B cell (primary cell): Measurements from ENCODE around the gene PARD3. TPM values are rescaled to one million over a fixed set of nuclear protein-coding genes. Genes with fewer than 3 reads are reported as not detected.

ENCODE experiments used
- ATAC-seq: fragments of 200-7000 bp; cut with Tn5 transposase; one replicate; pipeline ENCODE4 v1.10.0; 2021; ENCODE audit warnings: low read depth, mild to moderate bottlenecking, moderate number of reproducible peaks, moderate library complexity
- CTCF ChIA-PET: fragments of 350-600 bp; sonication (Branson Sonifier 250); formaldehyde crosslinking; loops from one replicate; lab custom pipeline; 2021; ENCODE audit warnings: antibody characterized with exemption, inconsistent platforms; lab: Charles Lee
- POLR2A ChIA-PET: fragments of 350-600 bp; sonication (Branson Sonifier 250); formaldehyde crosslinking; loops from one replicate; lab custom pipeline; 2021; ENCODE audit warnings: antibody characterized with exemption; lab: Charles Lee
- DNase-seq: peaks from one replicate; pipeline ENCODE4 v3.0.0; 2013
- H2AFZ ChIP-seq: 2 replicates; pipeline ENCODE4 v1.6.1; 2012; ENCODE audit warnings: mild to moderate bottlenecking, low read depth, low read length; ENCODE audit not compliant: insufficient read depth, poor library complexity, severe bottlenecking
- H3K27ac ChIP-seq, 2 donors: 1 replicate in 1 of 2; 2 replicates in 1 of 2; pipeline ENCODE4 v1.5.1; 2012 to 2013; ENCODE audit warnings: low read length in 2 of 2, mild to moderate bottlenecking in 2 of 2, moderate library complexity in 1 of 2
- H3K27me3 ChIP-seq, 4 experiments: fragments of 200-600 bp in 1 of 4; sonication (generic) in 1 of 4; replicated peaks in 1 of 4; 1 replicate in 2 of 4; 2 replicates in 2 of 4; pipeline versions ENCODE4 v1.6.1 to v1.7.0; 2013 to 2016; ENCODE audit warnings: low read length in 3 of 4, mild to moderate bottlenecking in 2 of 4, mixed read lengths in 1 of 4, moderate library complexity in 1 of 4; ENCODE audit not compliant: insufficient read depth in 4 of 4, control insufficient read depth in 3 of 4; ENCODE audit errors: control extremely low read depth in 1 of 4
- H3K36me3 ChIP-seq, 2 experiments: replicated peaks in 1 of 2; 1 replicate in 1 of 2; 2 replicates in 1 of 2; pipeline versions ENCODE4 v1.6.1 to v1.7.1; 2013; ENCODE audit warnings: low read length in 1 of 2; ENCODE audit not compliant: insufficient read depth in 2 of 2, control insufficient read depth in 1 of 2; ENCODE audit errors: control extremely low read depth in 1 of 2, extremely low read depth in 1 of 2
- H3K4me1 ChIP-seq, 2 donors: fragments of 200-600 bp in 1 of 2; sonication (generic) in 1 of 2; 1 replicate in 1 of 2; 2 replicates in 1 of 2; pipeline versions ENCODE4 v1.5.1 to v1.6.1; 2013 to 2017; ENCODE audit warnings: low read length in 2 of 2; ENCODE audit not compliant: control insufficient read depth in 2 of 2, insufficient read depth in 2 of 2
- H3K4me2 ChIP-seq: replicated peaks from 2 replicates; pipeline ENCODE3; 2012; ENCODE audit warnings: mild to moderate bottlenecking, low read depth, low read length; ENCODE audit not compliant: poor library complexity, severe bottlenecking
- H3K4me3 ChIP-seq, 5 experiments: fragments of 200-600 bp in 1 of 5; sonication (generic) in 1 of 5; 1 replicate in 3 of 5; 2 replicates in 2 of 5; pipeline versions ENCODE4 v1.5.1 to v1.7.0; 2011 to 2016; ENCODE audit warnings: low read length in 4 of 5, mild to moderate bottlenecking in 4 of 5, low read depth in 2 of 5, control low read depth in 1 of 5, moderate library complexity in 1 of 5; ENCODE audit not compliant: insufficient read depth in 1 of 5; ENCODE audit errors: control extremely low read depth in 1 of 5, extremely low read depth in 1 of 5
- H3K79me2 ChIP-seq: fragments of 200-600 bp; sonication (generic); one replicate; pipeline ENCODE4 v1.6.0; 2016; ENCODE audit warnings: low read length; ENCODE audit not compliant: control insufficient read depth, insufficient read depth
- H3K9ac ChIP-seq: fragments of 200-600 bp; sonication (generic); 2 replicates; pipeline ENCODE4 v1.6.1; 2017; ENCODE audit warnings: mild to moderate bottlenecking, low read length, moderate library complexity
- H3K9me3 ChIP-seq, 3 donors: one replicate each; pipeline versions ENCODE4 v1.6.1 to v1.7.1; 2013; ENCODE audit warnings: low read length in 2 of 3; ENCODE audit not compliant: control insufficient read depth in 2 of 3, insufficient read depth in 1 of 3; ENCODE audit errors: control extremely low read depth in 1 of 3
- H4K20me1 ChIP-seq: 2 replicates; pipeline ENCODE4 v1.6.0; 2012; ENCODE audit warnings: mild to moderate bottlenecking, low read length; ENCODE audit not compliant: insufficient read depth, control insufficient read depth, poor library complexity, severe bottlenecking
- H3K27ac Mint-ChIP-seq: one replicate; pipeline ENCODE4 v1.8.0; 2021; ENCODE audit warnings: mixed read lengths
- H3K27me3 Mint-ChIP-seq: one replicate; pipeline ENCODE4 v1.8.0; 2021; ENCODE audit warnings: mixed read lengths
- H3K4me1 Mint-ChIP-seq: one replicate; pipeline ENCODE4 v1.8.0; 2021; ENCODE audit warnings: mixed read lengths
- H3K4me3 Mint-ChIP-seq: one replicate; pipeline ENCODE4 v1.8.0; 2021; ENCODE audit warnings: mixed read lengths
- H3K9me3 Mint-ChIP-seq: one replicate; pipeline ENCODE4 v1.8.0; 2022; ENCODE audit warnings: mixed read lengths; ENCODE audit not compliant: insufficient read depth
- EZH2 ChIP-seq: IDR thresholded peaks from 2 replicates; pipeline ENCODE4 v1.6.1; 2012; ENCODE audit warnings: borderline replicate concordance, low read depth, mild to moderate bottlenecking, moderate library complexity, low read length; ENCODE audit not compliant: insufficient read depth, poor library complexity, severe bottlenecking
- WGBS: methylation state at CpG from one replicate; pipeline ENCODE4 v1.1.5; 2013; ENCODE audit warnings: missing lambda C conversion rate; ENCODE audit not compliant: insufficient coverage; 5-methylcytosine and 5-hydroxymethylcytosine counted together
- intact Hi-C: fragments of 100-400 bp; cut with micrococcal nuclease; formaldehyde crosslinking; loops from one replicate; pipeline ENCODE4 v1.10.0; 2022
- polyA plus RNA-seq: library from polyadenylated mRNA; depleted of rRNA; stranded (reverse); fragments of >200 nt; gene quantifications from 2 replicates; pipeline ENCODE4 v1.2.3, GENCODE V29; 2012
- total RNA-seq, 2 donors: library from RNA; stranded (reverse); fragments of 120-200 nt in 1 of 2; gene quantifications; 1 replicate in 1 of 2; 2 replicates in 1 of 2; pipeline versions ENCODE4 v1.2.3 to v1.2.4, GENCODE V29; 2013 to 2022
- TF ChIP-seq, protein P1 (sequence below): fragments of 200-600 bp; IDR thresholded peaks from one replicate; pipeline ENCODE4 v1.8.0; 2022; ENCODE audit warnings: antibody characterized with exemption, mild to moderate bottlenecking

PARD3 gene
- total and polyA plus RNA-seq, 2 donors (not counting 1 experiment from before 2014, with no cell fraction given), result not detected

- no peak overlapping the region for H3K4me3 Mint-ChIP-seq
- Histone ChIP-seq H3K4me1 (no peaks in the 10 kb centered on the region), H3K9ac (no peak overlapping the region), H3K27ac (no peak overlapping the region), H4K20me1 (no peaks in the 10 kb centered on the region), H3K4me2 (no peak overlapping the region), H3K36me3 (no peaks in the 10 kb centered on the region), H3K79me2 (no peaks in the 10 kb centered on the region), H3K4me3 (no peak overlapping the region), H3K9me3 (peaks cover 0 to 4% (median 0%) of the 10 kb centered on the region in 3 donors), H2AFZ (no peak overlapping the region), H3K27me3 (peaks cover 0 to 2% (median 0%) of the 10 kb centered on the region in 4 experiments)
- H3K9me3 Mint-ChIP-seq, result no peaks in the 10 kb centered on the region
- no peaks in the 10 kb centered on the region for H3K4me1 Mint-ChIP-seq
- WGBS, result 75% methylated on average over 7 of the region's 12 CpGs
- intact Hi-C loops, result no loop called here
- peaks cover 3% of the 10 kb centered on the region for H3K27me3 Mint-ChIP-seq
- ChIA-PET POLR2A (no interaction called here), CTCF (no interaction called here)
- no peak for ATAC-seq
- H3K27ac Mint-ChIP-seq, result no peak overlapping the region
- no peak for DNase-seq
- TF ChIP-seq, protein P1, sequence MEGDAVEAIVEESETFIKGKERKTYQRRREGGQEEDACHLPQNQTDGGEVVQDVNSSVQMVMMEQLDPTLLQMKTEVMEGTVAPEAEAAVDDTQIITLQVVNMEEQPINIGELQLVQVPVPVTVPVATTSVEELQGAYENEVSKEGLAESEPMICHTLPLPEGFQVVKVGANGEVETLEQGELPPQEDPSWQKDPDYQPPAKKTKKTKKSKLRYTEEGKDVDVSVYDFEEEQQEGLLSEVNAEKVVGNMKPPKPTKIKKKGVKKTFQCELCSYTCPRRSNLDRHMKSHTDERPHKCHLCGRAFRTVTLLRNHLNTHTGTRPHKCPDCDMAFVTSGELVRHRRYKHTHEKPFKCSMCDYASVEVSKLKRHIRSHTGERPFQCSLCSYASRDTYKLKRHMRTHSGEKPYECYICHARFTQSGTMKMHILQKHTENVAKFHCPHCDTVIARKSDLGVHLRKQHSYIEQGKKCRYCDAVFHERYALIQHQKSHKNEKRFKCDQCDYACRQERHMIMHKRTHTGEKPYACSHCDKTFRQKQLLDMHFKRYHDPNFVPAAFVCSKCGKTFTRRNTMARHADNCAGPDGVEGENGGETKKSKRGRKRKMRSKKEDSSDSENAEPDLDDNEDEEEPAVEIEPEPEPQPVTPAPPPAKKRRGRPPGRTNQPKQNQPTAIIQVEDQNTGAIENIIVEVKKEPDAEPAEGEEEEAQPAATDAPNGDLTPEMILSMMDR, result no peak
- TF ChIP-seq EZH2, result no peak
Measured at GRCh38 chr10:34864149-34865067, 49.3 kb upstream of the PARD3 start.

DNA sequence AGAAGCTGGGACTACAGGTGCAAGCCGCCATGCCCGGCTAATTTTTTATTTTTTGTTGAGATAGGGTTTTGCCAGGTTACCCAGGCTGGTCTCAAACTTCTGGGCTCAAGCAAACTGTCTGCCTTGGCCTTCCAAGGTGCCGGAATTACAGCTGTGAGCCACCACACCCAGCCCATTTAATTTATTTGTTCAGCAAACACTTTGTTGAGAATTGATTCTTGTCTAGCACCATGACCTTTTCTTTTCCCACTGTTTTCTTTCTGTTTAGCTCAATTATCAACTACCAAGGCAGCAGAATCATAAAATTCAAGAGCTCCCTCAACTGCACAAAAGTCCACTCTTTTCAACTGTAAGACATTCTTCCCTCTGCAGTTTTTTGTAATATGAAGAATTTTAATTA, 47.8 kb upstream of the PARD3 start:
- peaks cover 0 to 6% (median 0%) of the 10 kb centered on the region in 4 experiments for H3K27me3 ChIP-seq
- Mint-ChIP-seq H3K9me3 (no peaks in the 10 kb centered on the region), H3K4me1 (no peaks in the 10 kb centered on the region), H3K4me3 (no peak overlapping the region), H3K27me3 (peaks cover 3% of the 10 kb centered on the region), H3K27ac (no peak overlapping the region)
- 100% methylated on average over 3 of the region's 3 CpGs for WGBS
- ATAC-seq (no peak), DNase-seq (no peak)
- no peak for TF ChIP-seq EZH2
- TF ChIP-seq, protein P1, result no peak
- no peaks in the 10 kb centered on the region for H4K20me1 ChIP-seq
- no peaks in the 10 kb centered on the region for H3K36me3 ChIP-seq
- intact Hi-C loops, result no loop called here
- H3K4me1 ChIP-seq, result no peaks in the 10 kb centered on the region
- no peak overlapping the region for H3K4me3 ChIP-seq
- H3K4me2 ChIP-seq, result no peak overlapping the region
- H3K79me2 ChIP-seq, result no peaks in the 10 kb centered on the region
- H3K9ac ChIP-seq, result no peak overlapping the region
- no peak overlapping the region for H3K27ac ChIP-seq
- no peak overlapping the region for H2AFZ ChIP-seq
- ChIA-PET POLR2A (no interaction called here), CTCF (no interaction called here)
- H3K9me3 ChIP-seq, result peaks cover 0 to 4% (median 0%) of the 10 kb centered on the region in 3 donors
